Mesenchymal stem cell (in vitro differentiated cells and primary cell): ENCODE data around the gene MTCL1. TPM values are rescaled to one million over a fixed set of nuclear protein-coding genes. Genes with fewer than 3 reads are reported as not detected.

Experiments
- DNase-seq: peaks from one replicate; pipeline ENCODE4 v3.0.0-alpha.2; 2013
- H2AFZ ChIP-seq: one replicate; pipeline ENCODE4 v1.6.1; 2013; ENCODE audit warnings: low read depth, mild to moderate bottlenecking, control low read depth, inconsistent platforms, low read length, moderate library complexity
- H2AK5ac ChIP-seq: 2 replicates; pipeline ENCODE4 v1.6.1; 2013; ENCODE audit warnings: low read length, moderate library complexity, mild to moderate bottlenecking, inconsistent platforms; ENCODE audit not compliant: severe bottlenecking
- H2BK120ac ChIP-seq: one replicate; pipeline ENCODE4 v1.6.1; 2013; ENCODE audit warnings: low read depth, mild to moderate bottlenecking, inconsistent platforms, low read length, moderate library complexity
- H2BK12ac ChIP-seq, 2 experiments: one replicate each; pipeline ENCODE4 v1.6.1; 2013; ENCODE audit warnings: inconsistent platforms in 2 of 2, low read length in 2 of 2, mild to moderate bottlenecking in 2 of 2, moderate library complexity in 2 of 2, control low read depth in 1 of 2
- H2BK15ac ChIP-seq: one replicate; pipeline ENCODE4 v1.6.1; 2013; ENCODE audit warnings: mild to moderate bottlenecking, low read depth, inconsistent platforms; ENCODE audit not compliant: poor library complexity, severe bottlenecking
- H2BK5ac ChIP-seq: 2 replicates; pipeline ENCODE4 v1.6.1; 2013; ENCODE audit warnings: low read depth, mild to moderate bottlenecking, low read length, control low read depth, inconsistent platforms; ENCODE audit not compliant: poor library complexity, severe bottlenecking
- H3K14ac ChIP-seq, 2 experiments: one replicate each; pipeline ENCODE4 v1.6.1; 2013; ENCODE audit warnings: inconsistent platforms in 2 of 2, low read length in 2 of 2, control low read depth in 1 of 2, mild to moderate bottlenecking in 1 of 2, moderate library complexity in 1 of 2
- H3K18ac ChIP-seq, 2 experiments: one replicate each; pipeline ENCODE4 v1.6.1; 2013; ENCODE audit warnings: inconsistent platforms in 2 of 2, low read length in 2 of 2, control low read depth in 1 of 2, low read depth in 1 of 2, mild to moderate bottlenecking in 1 of 2
- H3K23ac ChIP-seq, 2 experiments: one replicate each; pipeline ENCODE4 v1.6.1; 2013; ENCODE audit warnings: inconsistent platforms in 2 of 2, low read length in 2 of 2, mild to moderate bottlenecking in 2 of 2, moderate library complexity in 2 of 2, control low read depth in 1 of 2
- H3K27ac ChIP-seq: 2 replicates; pipeline ENCODE4 v1.5.1; 2013; ENCODE audit warnings: mild to moderate bottlenecking, moderate library complexity, low read length, control low read depth, inconsistent platforms; ENCODE audit not compliant: poor library complexity, severe bottlenecking
- H3K27me3 ChIP-seq, 2 experiments: 2 replicates each; pipeline versions ENCODE4 v1.6.1 to v1.7.0; 2013; ENCODE audit warnings: low read length in 2 of 2, mild to moderate bottlenecking in 2 of 2, moderate library complexity in 2 of 2, control low read depth in 1 of 2, inconsistent platforms in 1 of 2; ENCODE audit not compliant: control insufficient read depth in 1 of 2, insufficient read depth in 1 of 2
- H3K36me3 ChIP-seq, 2 experiments: 2 replicates each; pipeline versions ENCODE4 v1.6.1 to v1.7.0; 2013; ENCODE audit warnings: low read length in 2 of 2, control low read depth in 1 of 2, inconsistent platforms in 1 of 2, low read depth in 1 of 2, mild to moderate bottlenecking in 1 of 2; ENCODE audit not compliant: insufficient read depth in 2 of 2, control insufficient read depth in 1 of 2
- H3K4ac ChIP-seq, 2 experiments: one replicate each; pipeline ENCODE4 v1.6.1; 2013; ENCODE audit warnings: inconsistent platforms in 2 of 2, low read length in 2 of 2, mild to moderate bottlenecking in 2 of 2, moderate library complexity in 2 of 2, control low read depth in 1 of 2, low read depth in 1 of 2
- H3K4me1 ChIP-seq: 2 replicates; pipeline ENCODE4 v1.6.1; 2013; ENCODE audit warnings: low read depth, low read length, control low read depth; ENCODE audit not compliant: control insufficient read depth, insufficient read depth
- H3K4me2 ChIP-seq: 2 replicates; pipeline ENCODE4 v1.6.1; 2013; ENCODE audit warnings: low read length, mild to moderate bottlenecking, inconsistent platforms; ENCODE audit not compliant: poor library complexity, severe bottlenecking
- H3K4me3 ChIP-seq, 2 experiments: 2 replicates each; pipeline versions ENCODE4 v1.5.1 to v1.7.0; 2013; ENCODE audit warnings: low read length in 2 of 2, mild to moderate bottlenecking in 2 of 2, control low read depth in 1 of 2, low read depth in 1 of 2; ENCODE audit not compliant: insufficient read depth in 1 of 2
- H3K79me1 ChIP-seq: replicated peaks from 2 replicates; pipeline ENCODE4 v1.6.1; 2013; ENCODE audit warnings: mild to moderate bottlenecking, control low read depth, low read length, inconsistent platforms; ENCODE audit not compliant: poor library complexity, severe bottlenecking
- H3K9ac ChIP-seq: 2 replicates; pipeline ENCODE4 v1.7.0; 2013; ENCODE audit warnings: mild to moderate bottlenecking, low read length, moderate library complexity
- H3K9me3 ChIP-seq: 2 replicates; pipeline ENCODE4 v1.7.0; 2013; ENCODE audit warnings: mild to moderate bottlenecking, low read length; ENCODE audit not compliant: control insufficient read depth
- H4K8ac ChIP-seq: one replicate; pipeline ENCODE4 v1.6.1; 2013; ENCODE audit warnings: inconsistent platforms, mild to moderate bottlenecking, low read length, moderate library complexity
- H4K91ac ChIP-seq: one replicate; pipeline ENCODE4 v1.6.1; 2013; ENCODE audit warnings: mild to moderate bottlenecking, low read length, inconsistent platforms
- WGBS: methylation state at CpG from one replicate; pipeline ENCODE4 v1.1.7; 2013; ENCODE audit warnings: mixed read lengths; 5-methylcytosine and 5-hydroxymethylcytosine counted together
- small RNA-seq: library from polyadenylated mRNA; stranded (forward); fragments of <200 nt; extraction: miRNeasy Mini kit (QIAGEN cat#:217004); gene quantifications from one replicate; pipeline ENCODE3, GENCODE V24; 2013; ENCODE audit warnings: low read depth

MTCL1 gene

GRCh38 chr18:8881103-8881502 is 175.7 kb downstream of the MTCL1 start:
- no peak overlapping the region for H3K14ac ChIP-seq
- no peak overlapping the region for H3K9ac ChIP-seq
- H4K91ac ChIP-seq = no peak overlapping the region
- no peak overlapping the region for H3K4me3 ChIP-seq
- no peak overlapping the region for H3K23ac ChIP-seq
- 97% methylated on average over 1 of the region's 1 CpG for WGBS
- no peak overlapping the region for H2BK15ac ChIP-seq
- H3K27ac ChIP-seq = no peak overlapping the region
- no peaks in the 10 kb centered on the region for H3K36me3 ChIP-seq
- no peak overlapping the region for H2AK5ac ChIP-seq
- H3K9me3 ChIP-seq = no peaks in the 10 kb centered on the region
- no peak overlapping the region for H2BK12ac ChIP-seq
- H2BK120ac ChIP-seq = no peak overlapping the region
- H4K8ac ChIP-seq = no peak overlapping the region
- H3K4me1 ChIP-seq = no peaks in the 10 kb centered on the region
- H2BK5ac ChIP-seq = no peak overlapping the region
- H3K4ac ChIP-seq = no peak overlapping the region
- H2AFZ ChIP-seq = no peak overlapping the region
- H3K18ac ChIP-seq = no peak overlapping the region
- DNase-seq = no peak
- no peak overlapping the region for H3K4me2 ChIP-seq
- no peaks in the 10 kb centered on the region for H3K27me3 ChIP-seq
- H3K79me1 ChIP-seq = no peaks in the 10 kb centered on the region

Small RNAs within 50 kb of the gene (small RNA-seq; reads per million reads assigned to genes)
- gene RF00019 = not detected
